Measurements from ENCODE around the gene HSD11B1.

Gene HSD11B1

DNA sequence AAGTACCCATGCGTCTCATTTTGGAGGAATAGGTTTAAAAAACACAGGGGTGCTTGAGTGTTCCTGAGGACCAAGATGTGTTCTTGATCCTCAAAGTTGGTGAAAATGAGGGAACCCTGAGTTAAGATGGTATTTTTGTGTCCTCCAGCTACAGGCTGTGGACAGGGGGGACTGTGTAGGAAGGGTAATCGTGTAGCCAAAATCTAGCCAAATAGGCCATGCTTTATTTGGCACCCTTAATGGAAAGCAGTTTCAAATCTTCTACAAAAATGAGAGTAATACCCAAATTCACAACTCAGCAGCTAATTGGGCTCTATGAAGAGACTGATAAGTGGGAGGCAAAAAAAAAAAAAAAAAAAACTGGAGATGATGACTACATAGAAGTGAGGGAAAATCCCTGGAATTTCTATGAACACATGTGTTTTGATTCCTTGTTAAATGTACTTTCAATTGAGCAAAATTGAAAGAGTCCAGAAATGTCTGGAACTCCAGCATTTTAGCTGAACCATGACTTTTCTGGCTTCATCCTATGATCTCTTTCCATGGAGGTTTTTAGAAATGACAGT, 470 bp downstream of the HSD11B1 start:
- TF ChIP-seq, protein P1, sequence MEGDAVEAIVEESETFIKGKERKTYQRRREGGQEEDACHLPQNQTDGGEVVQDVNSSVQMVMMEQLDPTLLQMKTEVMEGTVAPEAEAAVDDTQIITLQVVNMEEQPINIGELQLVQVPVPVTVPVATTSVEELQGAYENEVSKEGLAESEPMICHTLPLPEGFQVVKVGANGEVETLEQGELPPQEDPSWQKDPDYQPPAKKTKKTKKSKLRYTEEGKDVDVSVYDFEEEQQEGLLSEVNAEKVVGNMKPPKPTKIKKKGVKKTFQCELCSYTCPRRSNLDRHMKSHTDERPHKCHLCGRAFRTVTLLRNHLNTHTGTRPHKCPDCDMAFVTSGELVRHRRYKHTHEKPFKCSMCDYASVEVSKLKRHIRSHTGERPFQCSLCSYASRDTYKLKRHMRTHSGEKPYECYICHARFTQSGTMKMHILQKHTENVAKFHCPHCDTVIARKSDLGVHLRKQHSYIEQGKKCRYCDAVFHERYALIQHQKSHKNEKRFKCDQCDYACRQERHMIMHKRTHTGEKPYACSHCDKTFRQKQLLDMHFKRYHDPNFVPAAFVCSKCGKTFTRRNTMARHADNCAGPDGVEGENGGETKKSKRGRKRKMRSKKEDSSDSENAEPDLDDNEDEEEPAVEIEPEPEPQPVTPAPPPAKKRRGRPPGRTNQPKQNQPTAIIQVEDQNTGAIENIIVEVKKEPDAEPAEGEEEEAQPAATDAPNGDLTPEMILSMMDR (IDR thresholded peaks at IDR 0.05; ENCODE audit: low read depth, low read length) = no peak

DNA sequence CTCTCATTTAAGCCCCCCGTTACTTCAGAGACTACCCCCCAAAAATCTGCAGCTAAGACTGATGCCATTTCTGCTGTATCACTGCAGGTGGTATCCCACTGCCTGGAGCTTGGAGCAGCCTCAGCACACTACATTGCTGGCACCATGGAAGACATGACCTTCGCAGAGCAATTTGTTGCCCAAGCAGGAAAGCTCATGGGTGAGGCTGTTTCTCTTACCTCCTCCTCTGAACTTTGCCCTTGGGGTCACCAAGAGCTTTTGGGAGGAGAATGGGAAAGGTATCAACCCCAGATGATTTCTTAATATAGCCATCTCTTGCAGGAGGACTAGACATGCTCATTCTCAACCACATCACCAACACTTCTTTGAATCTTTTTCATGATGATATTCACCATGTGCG, 2.0 kb downstream of the HSD11B1 start:
- DNase-seq (ENCODE audit: extremely low read depth, low read depth) = no peak
- TF ChIP-seq, protein P1 (IDR thresholded peaks at IDR 0.05; ENCODE audit: low read depth, low read length) = no peak

More for the DNA sequence above, 470 bp downstream of the HSD11B1 start:
- no peak for DNase-seq (ENCODE audit: extremely low read depth, low read depth)

DNA sequence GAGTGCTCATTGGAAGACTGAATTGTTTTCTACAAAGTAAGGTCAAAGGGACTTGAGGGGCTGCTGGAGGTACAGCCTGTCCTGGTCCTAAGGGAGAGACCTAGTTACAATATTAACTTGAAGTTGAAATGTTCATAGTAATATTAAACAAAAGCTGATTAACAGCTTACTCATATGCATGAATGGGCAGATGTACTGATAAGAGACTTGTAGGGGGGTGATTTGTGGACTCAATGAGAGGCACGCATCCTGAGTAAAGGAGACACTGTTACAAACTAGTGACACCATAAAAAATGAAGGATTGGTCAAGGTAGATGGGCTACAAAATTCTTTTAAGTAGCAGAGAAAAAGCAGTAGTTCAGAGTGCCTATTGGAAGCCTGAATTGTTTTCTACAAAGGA, 2.7 kb downstream of the HSD11B1 start:
- no peak for DNase-seq (ENCODE audit: extremely low read depth, low read depth)
- TF ChIP-seq, protein P1 (IDR thresholded peaks at IDR 0.05; ENCODE audit: low read depth, low read length) = no peak

DNA sequence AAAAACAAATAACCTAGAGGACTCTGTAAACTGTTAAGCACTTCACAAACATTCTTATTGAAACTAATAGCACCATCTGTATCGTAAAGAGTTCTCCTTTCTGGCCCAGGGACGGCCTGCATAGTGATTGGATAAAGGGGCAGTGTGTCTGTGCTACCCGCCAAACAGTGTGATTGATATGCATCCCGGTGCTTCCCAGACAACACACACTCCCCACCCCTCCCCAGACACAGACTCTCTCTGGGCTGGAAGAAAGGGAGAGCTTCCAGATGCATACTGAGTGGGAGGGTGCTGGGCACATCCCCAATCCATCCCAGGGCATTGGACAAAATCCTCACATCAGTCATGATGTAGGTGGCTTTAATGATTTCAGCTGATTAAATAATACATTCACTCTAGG, 3.7 kb downstream of the HSD11B1 start:
- DNase-seq (ENCODE audit: extremely low read depth, low read depth) = no peak
- TF ChIP-seq, protein P1 (IDR thresholded peaks at IDR 0.05; ENCODE audit: low read depth, low read length) = no peak

DNA sequence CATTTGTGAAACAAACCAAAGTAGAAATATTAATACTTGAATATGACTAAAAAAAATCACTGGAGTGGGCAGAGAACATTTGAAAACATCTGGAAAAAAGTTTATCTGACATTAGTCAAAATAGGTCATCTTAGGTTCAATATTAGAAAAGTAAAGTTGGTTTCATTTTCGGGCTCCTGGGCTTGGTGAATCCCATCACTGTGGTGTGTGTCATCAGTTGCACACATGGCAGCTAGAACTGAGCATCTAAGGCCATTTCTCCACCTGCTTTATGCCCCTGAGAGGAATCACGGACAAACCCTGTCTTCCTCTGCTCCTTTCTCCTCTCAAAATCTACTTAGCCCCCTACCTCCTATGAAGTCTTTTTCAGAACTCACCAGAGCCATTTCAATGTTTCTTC, 5.4 kb downstream of the HSD11B1 start:
- no peak for DNase-seq (ENCODE audit: extremely low read depth, low read depth)
- TF ChIP-seq, protein P1 (IDR thresholded peaks at IDR 0.05; ENCODE audit: low read depth, low read length) = no peak

DNA sequence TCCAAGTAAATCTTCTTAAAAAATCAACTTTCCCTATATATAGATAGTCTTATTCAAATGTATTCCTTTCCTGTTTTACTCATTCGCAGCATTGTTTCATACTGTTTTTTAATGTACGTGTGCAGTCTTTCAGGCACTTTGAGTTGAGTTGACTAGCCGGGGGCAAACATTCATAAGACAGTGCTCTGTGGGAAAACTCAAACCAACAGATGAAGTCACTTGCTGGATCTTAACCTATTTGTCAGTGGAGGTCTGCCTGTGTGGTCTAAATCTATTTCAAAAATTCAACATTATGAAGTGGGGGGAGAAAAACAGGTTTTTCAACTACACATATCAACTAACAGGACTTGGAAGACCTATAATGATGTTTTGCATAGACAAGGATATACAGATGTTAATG, 6.2 kb downstream of the HSD11B1 start:
- TF ChIP-seq, protein P1 (IDR thresholded peaks at IDR 0.05; ENCODE audit: low read depth, low read length) = no peak
- no peak for DNase-seq (ENCODE audit: extremely low read depth, low read depth)

DNA sequence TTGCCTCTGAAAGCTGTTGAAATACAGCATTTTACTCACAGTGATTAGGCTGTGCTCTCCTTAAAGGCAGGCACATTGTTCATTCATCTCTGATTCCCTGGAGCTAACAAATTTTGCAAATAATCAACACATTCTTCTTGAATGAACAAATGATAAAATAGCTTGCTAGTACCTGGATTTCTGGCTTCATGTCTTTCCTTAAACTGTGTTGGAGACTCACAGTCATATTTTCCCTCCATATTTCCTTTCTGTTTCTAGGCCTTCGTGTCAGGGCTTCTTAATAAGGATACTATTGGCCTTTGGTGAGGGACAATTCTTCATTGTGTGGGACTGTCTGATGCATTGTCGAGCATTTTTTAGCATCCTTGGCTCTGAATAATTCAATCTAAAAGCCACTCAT, 9.7 kb downstream of the HSD11B1 start:
- DNase-seq (ENCODE audit: extremely low read depth, low read depth) = no peak
- TF ChIP-seq, protein P1 (IDR thresholded peaks at IDR 0.05; ENCODE audit: low read depth, low read length) = no peak
